KMS-11 (cell line): Measurements from ENCODE around the gene HTATIP2.
"Not testable (repeated sequence)": the region's sequence is repeated elsewhere in the genome, so short reads cannot be mapped to it uniquely, and the experiment has no call there.

Source experiments
- H2AFZ ChIP-seq: fragments of 200-600 bp; sonication (generic); 2 replicates; pipeline ENCODE4 v1.6.1; 2016; ENCODE audit warnings: antibody characterized with exemption, mixed run types, low read depth
- H3K27ac ChIP-seq: fragments of 200-600 bp; sonication (generic); 2 replicates; pipeline ENCODE4 v1.6.1; 2016; ENCODE audit warnings: mild to moderate bottlenecking, mixed run types
- H3K27me3 ChIP-seq: fragments of 200-600 bp; sonication (generic); 2 replicates; pipeline ENCODE4 v1.6.1; 2017; ENCODE audit warnings: mild to moderate bottlenecking, low read depth, mixed run types, moderate library complexity; ENCODE audit not compliant: insufficient read depth
- H3K36me3 ChIP-seq: fragments of 200-600 bp; sonication (generic); 2 replicates; pipeline ENCODE4 v1.6.1; 2017; ENCODE audit warnings: mild to moderate bottlenecking, mixed run types; ENCODE audit not compliant: insufficient read depth
- H3K4me1 ChIP-seq: fragments of 200-600 bp; sonication (generic); 2 replicates; pipeline ENCODE4 v1.6.1; 2016; ENCODE audit warnings: mild to moderate bottlenecking, low read depth, mixed run types; ENCODE audit not compliant: poor library complexity, severe bottlenecking
- H3K4me2 ChIP-seq: fragments of 200-600 bp; sonication (generic); 2 replicates; pipeline ENCODE4 v1.7.0; 2016; ENCODE audit warnings: mild to moderate bottlenecking, mixed run types
- H3K4me3 ChIP-seq: fragments of 200-600 bp; sonication (generic); IDR thresholded peaks from 2 replicates; pipeline ENCODE4 v1.6.1; 2017; ENCODE audit warnings: low read depth, low read length, mixed read lengths; ENCODE audit not compliant: insufficient read depth
- H3K79me2 ChIP-seq: fragments of 200-600 bp; sonication (generic); 2 replicates; pipeline ENCODE4 v1.6.1; 2016; ENCODE audit warnings: low read depth, mixed run types; ENCODE audit not compliant: insufficient read depth
- H3K9ac ChIP-seq: fragments of 200-600 bp; sonication (generic); 2 replicates; pipeline ENCODE4 v1.6.1; 2016; ENCODE audit warnings: mild to moderate bottlenecking, mixed run types
- H4K20me1 ChIP-seq: fragments of 200-600 bp; sonication (generic); 2 replicates; pipeline ENCODE4 v1.6.1; 2016; ENCODE audit warnings: mild to moderate bottlenecking, mixed run types; ENCODE audit not compliant: insufficient read depth
- TF ChIP-seq, protein P1 (sequence below): fragments of 200-600 bp; sonication (generic); conservative IDR thresholded peaks from 2 replicates; pipeline ENCODE4 v1.6.1; 2017; ENCODE audit warnings: low read depth, mild to moderate bottlenecking, antibody characterized with exemption, low read length, moderate library complexity, mixed read lengths

Gene HTATIP2

DNA sequence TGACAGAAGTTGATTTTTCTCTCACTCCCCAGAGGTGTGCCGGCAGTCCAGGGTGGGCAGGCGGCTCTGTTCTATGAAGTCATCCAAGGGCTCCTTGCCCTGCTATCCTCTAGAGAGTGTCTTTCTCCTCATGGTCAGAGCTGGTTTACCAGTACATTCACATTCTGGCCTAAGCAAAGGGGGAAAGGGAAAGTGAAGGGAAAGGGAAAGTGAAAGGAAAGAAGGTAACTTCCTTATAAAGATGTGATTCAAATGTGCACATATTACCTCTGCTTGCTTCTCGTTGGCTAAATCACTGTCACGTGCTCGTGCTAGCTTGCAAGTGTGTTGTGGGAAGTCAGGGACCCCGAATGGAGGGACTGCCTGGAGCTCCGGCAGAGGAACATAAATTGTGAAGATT lies 2.9 kb upstream of the HTATIP2 start:
- peaks cover 19% of the 10 kb centered on the region for H3K4me1 ChIP-seq
- no peak overlapping the region for H3K4me2 ChIP-seq
- H3K79me2 ChIP-seq, result no peaks in the 10 kb centered on the region
- H3K27me3 ChIP-seq, result no peaks in the 10 kb centered on the region
- no peaks in the 10 kb centered on the region for H4K20me1 ChIP-seq
- H2AFZ ChIP-seq, result no peak overlapping the region
- H3K9ac ChIP-seq, result no peak overlapping the region
- H3K36me3 ChIP-seq, result no peaks in the 10 kb centered on the region
- no peak overlapping the region for H3K27ac ChIP-seq
- TF ChIP-seq, protein P1, sequence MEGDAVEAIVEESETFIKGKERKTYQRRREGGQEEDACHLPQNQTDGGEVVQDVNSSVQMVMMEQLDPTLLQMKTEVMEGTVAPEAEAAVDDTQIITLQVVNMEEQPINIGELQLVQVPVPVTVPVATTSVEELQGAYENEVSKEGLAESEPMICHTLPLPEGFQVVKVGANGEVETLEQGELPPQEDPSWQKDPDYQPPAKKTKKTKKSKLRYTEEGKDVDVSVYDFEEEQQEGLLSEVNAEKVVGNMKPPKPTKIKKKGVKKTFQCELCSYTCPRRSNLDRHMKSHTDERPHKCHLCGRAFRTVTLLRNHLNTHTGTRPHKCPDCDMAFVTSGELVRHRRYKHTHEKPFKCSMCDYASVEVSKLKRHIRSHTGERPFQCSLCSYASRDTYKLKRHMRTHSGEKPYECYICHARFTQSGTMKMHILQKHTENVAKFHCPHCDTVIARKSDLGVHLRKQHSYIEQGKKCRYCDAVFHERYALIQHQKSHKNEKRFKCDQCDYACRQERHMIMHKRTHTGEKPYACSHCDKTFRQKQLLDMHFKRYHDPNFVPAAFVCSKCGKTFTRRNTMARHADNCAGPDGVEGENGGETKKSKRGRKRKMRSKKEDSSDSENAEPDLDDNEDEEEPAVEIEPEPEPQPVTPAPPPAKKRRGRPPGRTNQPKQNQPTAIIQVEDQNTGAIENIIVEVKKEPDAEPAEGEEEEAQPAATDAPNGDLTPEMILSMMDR, result no peak
- no peak overlapping the region for H3K4me3 ChIP-seq

DNA sequence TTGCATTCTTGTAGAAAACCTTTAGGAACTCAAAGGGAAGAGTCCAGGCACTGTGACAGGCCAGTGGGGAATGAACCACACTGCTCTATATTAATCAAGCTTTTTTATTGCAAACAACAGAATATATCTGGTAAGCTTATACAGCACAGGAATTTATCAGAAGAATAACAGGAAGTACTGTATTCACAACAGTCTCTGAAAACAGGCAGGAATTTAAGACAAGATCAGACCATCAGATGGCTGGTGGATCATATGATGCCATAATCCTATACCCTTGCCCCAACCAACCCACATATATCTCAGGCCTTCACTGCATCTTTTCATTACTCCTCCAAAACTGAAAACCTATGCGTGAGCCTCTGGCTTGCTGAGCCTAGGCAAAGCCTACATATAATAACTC lies 1.0 kb upstream of the HTATIP2 start:
- no peaks in the 10 kb centered on the region for H3K36me3 ChIP-seq
- no peaks in the 10 kb centered on the region for H4K20me1 ChIP-seq
- H3K4me1 ChIP-seq, result peaks cover 19% of the 10 kb centered on the region
- no peaks in the 10 kb centered on the region for H3K27me3 ChIP-seq
- TF ChIP-seq, protein P1, result no peak
- H3K9ac ChIP-seq, result no peak overlapping the region
- no peak overlapping the region for H3K27ac ChIP-seq
- H3K79me2 ChIP-seq, result no peaks in the 10 kb centered on the region
- peak overlapping the region; percentile 95 for H2AFZ ChIP-seq
- H3K4me3 ChIP-seq, result no peak overlapping the region
- no peak overlapping the region for H3K4me2 ChIP-seq

DNA sequence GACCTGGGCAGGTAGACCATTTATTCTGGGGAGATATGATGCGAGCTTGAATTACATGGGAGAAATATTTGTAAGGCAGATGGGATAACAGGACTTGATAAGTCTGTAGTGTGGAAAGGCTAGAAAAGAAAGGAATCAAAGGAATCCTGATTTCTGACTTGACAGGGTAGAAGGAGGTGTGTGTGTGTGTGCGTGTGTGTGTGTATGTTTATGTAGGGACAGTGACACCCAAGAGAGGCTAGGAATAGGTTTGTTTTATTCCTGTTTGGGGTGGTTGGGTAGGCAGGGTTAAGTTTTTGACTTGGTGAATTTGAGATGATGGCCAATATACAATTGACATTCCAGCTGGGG lies 390 bp upstream of the HTATIP2 start:
- Histone ChIP-seq H4K20me1 (no peaks in the 10 kb centered on the region), H3K9ac (peak overlapping the region; percentile 91), H3K79me2 (no peaks in the 10 kb centered on the region), H3K4me1 (peaks cover 21% of the 10 kb centered on the region), H3K27me3 (no peaks in the 10 kb centered on the region), H3K4me2 (peak overlapping the region; percentile 65), H3K4me3 (peak overlapping the region; percentile 68), H3K27ac (peak overlapping the region; percentile 70; the same call in 1 of the 2 replicates), H3K36me3 (no peaks in the 10 kb centered on the region), H2AFZ (peak overlapping the region; percentile 95)
- TF ChIP-seq, protein P1, result no peak

DNA sequence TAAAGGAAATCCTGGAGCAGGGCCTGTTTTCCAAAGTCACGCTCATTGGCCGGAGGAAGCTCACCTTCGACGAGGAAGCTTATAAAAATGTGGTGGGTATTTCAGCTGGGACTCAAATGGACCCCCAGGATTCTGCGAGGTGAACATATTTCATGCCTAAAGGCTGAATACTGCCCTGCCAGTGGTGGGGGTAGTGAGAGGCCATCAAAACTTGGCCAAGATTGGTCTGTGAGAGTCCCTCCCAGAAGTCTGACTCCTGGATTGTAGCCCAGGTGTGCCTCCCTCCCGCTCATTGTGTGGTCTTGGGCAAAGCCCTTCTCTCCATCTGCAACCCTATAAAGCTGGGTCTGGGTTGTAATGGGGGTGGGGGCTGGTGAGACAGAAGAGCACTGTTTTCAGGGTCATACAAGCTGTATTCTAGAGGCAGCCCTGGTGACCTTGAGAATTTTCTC lies 853 bp downstream of the HTATIP2 start:
- Histone ChIP-seq H3K4me2 (peak overlapping the region; percentile 65), H3K79me2 (no peaks in the 10 kb centered on the region), H3K4me1 (peaks cover 29% of the 10 kb centered on the region), H3K36me3 (no peaks in the 10 kb centered on the region), H3K9ac (peak overlapping the region; percentile 91), H3K27me3 (no peaks in the 10 kb centered on the region), H3K27ac (peak overlapping the region; percentile 70), H2AFZ (peak overlapping the region; percentile 95; the same call in 1 of the 2 replicates), H4K20me1 (no peaks in the 10 kb centered on the region), H3K4me3 (peak overlapping the region; percentile 68)
- TF ChIP-seq, protein P1, result no peak

DNA sequence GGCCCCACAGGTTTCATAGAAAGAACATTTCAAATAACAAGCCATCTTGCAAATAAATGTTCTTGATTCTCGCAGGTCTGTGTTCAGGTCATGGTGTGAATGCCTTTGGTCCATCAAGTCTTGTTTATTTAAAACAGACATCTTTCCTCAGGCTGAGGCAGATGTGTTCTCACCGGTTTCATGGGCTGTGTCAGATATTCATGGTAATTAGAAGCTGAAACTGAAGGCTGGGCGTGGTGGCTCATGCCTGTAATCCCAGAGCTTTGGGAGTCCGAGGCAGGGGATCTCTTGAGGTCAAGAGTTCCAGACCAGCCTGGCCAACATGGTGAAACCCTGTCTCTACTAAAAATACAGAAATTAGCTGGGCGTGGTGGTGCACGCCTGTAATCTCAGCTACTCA lies 2.0 kb downstream of the HTATIP2 start:
- not testable (repeated sequence) for H4K20me1 ChIP-seq, H2AFZ ChIP-seq, H3K79me2 ChIP-seq, H3K4me3 ChIP-seq, H3K9ac ChIP-seq, H3K27me3 ChIP-seq, H3K4me2 ChIP-seq, H3K36me3 ChIP-seq, H3K27ac ChIP-seq
- peaks cover 29% of the 10 kb centered on the region for H3K4me1 ChIP-seq
